NCI-H460 (cell line): Measurements from ENCODE around the gene THOC3. TPM values are rescaled to one million over a fixed set of nuclear protein-coding genes. Genes with fewer than 3 reads are reported as not detected.
"Not testable (repeated sequence)": the region's sequence is repeated elsewhere in the genome, so short reads cannot be mapped to it uniquely, and the experiment has no call there.

Experiments
- DNase-seq: peaks from one replicate; pipeline ENCODE4 v3.0.0-alpha.2; 2016; ENCODE audit warnings: low read depth; ENCODE audit errors: extremely low read depth
- polyA plus RNA-seq: library from polyadenylated mRNA; depleted of rRNA; stranded (reverse); fragments of >200 nt; gene quantifications from 2 replicates; pipeline ENCODE4 v1.2.3, GENCODE V29; 2014; cell fraction: nucleus; rRNA removed
- total RNA-seq: library from RNA; depleted of rRNA; stranded (reverse); fragments of >200 nt; shearing (Covaris generic); gene quantifications from 2 replicates; pipeline ENCODE4 v1.2.3, GENCODE V29; 2014; rRNA removed

The THOC3 gene, protein sequence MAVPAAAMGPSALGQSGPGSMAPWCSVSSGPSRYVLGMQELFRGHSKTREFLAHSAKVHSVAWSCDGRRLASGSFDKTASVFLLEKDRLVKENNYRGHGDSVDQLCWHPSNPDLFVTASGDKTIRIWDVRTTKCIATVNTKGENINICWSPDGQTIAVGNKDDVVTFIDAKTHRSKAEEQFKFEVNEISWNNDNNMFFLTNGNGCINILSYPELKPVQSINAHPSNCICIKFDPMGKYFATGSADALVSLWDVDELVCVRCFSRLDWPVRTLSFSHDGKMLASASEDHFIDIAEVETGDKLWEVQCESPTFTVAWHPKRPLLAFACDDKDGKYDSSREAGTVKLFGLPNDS
- 39.3 and 40.5 TPM in 2 replicates for total RNA-seq
- 99.6 and 114 TPM in 2 replicates for polyA plus RNA-seq

DNA sequence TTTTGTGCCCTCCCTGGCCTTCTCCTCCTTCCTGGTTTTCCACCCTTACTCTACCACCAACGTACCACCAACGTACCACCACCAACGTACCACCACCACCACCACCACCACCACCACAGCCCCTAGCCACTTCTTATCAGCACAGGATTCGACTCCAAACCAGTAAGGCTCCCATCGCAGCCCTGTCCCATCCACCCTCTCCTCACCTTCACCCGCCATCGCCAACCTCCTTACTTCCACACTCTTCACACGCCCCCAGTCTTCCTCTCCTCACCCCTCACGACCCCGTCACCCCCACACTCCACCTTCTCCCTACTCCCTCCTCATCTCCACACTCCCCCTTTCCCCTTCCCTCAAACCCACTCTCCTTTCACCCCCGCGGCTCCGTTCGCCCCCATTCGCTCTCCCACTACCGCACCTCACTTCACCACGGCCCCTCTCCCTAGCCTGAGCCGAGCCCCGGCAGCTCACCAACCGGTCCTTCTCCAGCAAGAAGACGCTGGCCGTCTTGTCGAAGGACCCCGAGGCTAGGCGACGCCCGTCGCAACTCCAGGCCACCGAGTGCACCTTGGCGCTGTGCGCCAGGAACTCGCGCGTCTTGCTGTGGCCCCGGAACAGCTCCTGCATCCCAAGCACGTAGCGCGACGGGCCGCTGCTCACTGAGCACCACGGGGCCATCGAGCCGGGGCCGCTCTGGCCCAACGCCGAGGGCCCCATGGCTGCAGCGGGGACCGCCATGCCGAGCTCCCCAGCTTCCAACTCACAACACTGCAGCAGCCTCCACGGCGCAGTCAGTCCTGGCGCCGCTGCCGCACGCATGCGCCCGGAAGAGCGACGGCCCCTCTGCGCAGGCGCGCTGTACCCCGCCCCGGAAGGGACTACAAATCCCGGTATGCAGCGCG is at the start of gene THOC3:
TSS of gene THOC3 (minus strand) at position 845 of the 902 bp plus-strand sequence. CDS start at position 738, 107 bp downstream.
- peak; percentile 77 for DNase-seq

DNA sequence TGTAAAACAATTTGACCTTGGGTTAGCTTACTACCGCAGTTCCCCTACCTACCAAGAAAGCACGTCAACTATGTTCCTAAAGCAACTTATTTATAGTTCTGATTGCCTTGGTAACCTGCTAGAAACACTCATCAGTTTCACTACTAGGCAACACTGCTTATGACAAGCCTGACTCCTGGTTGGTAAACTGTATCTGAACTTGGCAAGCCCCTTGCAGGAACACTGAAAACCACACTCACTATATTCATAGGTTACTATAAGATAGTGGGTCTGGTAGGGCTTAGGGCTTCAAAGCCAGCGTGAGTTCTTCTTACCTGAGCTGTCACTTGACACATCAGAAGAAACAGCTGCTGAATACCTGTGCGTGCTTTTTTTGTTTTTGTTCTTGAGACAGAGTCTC is 49.2 kb upstream of the THOC3 start:
- not testable (repeated sequence) for DNase-seq

DNA sequence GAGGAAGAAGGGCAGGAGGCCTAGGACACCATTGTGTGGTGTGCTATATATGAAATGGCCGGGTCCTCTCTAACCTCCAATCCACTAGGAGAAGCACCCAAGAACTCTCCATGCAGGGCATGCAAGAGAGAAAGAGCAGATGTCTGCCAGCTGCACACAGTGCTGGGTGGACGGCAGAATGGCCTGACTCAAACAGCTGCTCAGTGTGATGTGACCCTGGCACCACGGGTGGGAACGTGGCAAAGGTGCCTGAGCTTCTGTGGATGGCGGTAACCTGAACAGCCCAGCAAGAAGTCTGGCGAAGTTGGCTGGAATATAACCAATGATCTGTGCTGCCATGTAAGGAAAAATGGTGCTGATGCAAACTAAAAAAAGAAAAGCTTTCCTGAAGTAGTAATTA is 46.2 kb upstream of the THOC3 start:
- DNase-seq: not testable (repeated sequence)

DNA sequence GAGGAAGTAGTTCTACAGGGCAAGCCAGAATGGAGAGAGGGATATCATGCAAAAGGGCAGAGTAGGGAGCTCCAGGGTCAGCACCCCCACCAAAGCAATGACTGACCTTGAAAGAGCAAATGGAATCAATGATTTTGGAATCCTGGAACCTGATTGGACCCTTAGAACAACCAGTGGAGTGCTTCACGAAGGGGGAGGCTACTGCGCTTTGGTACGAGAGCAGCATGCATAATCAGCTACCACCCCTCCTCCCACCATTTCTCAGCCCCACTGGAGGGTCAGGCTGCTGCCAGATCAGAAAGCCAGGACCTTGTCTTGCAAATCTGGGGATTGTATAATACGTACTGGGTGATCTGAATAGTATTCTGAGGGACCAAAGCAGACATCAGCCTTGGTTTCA is 43.0 kb upstream of the THOC3 start:
- DNase-seq: not testable (repeated sequence)

DNA sequence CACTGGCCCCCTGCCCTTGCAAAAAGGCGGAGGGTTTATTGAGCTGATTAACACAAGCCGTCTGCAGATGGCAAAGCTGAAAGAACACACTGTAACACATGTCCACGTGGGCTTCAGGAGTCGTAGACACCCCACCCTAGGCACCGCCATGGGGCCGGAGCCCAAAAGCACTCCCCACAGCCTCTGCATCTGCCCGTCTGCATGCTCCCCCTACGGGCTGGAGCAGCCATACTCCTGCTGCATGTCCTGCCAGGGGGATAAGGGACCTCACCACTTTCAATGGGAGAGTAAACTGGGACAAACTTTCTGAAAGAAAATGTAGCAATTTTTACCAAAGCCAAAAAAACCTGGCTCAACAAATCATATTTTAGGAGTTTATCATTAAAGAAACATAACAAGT is 42.1 kb upstream of the THOC3 start:
- DNase-seq: not testable (repeated sequence)

DNA sequence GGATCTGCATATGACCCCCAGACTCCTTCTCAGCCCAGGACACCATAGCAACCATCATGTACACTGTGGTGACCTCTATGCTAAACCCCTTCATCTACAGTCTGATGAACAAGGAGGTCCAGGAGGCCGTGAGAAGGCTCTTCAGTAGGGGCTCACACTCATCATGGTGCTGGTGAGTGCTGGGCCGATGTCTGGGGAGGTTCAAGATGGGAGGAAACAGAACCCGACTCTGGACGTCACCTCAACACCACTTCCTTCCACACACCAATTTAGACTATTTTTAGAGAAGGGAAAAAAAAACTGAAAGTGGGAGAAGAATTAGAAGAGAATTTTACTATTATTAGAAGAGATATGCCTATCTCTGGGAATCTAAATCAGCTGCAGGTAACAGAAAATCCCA is 39.1 kb upstream of the THOC3 start:
- not testable (repeated sequence) for DNase-seq

DNA sequence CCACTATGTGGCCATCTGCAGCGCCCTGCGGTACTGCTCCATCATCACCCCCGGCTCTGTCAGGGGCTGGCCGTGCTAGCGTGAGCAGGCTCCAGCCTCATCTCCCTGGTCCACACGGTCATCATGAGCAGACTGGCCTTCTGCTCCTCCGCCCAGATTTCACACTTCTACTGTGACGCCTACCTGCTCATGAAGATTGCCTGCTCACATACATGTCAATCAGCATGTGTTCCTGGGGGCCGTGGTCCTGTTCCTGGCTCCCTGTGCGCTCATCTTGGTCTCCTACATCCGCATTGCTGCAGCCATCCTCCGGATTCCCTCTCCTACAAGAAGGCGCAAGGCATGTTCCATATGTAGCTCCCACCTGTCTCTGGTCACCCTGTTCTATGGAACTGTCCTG is 38.7 kb upstream of the THOC3 start:
- DNase-seq: not testable (repeated sequence)

DNA sequence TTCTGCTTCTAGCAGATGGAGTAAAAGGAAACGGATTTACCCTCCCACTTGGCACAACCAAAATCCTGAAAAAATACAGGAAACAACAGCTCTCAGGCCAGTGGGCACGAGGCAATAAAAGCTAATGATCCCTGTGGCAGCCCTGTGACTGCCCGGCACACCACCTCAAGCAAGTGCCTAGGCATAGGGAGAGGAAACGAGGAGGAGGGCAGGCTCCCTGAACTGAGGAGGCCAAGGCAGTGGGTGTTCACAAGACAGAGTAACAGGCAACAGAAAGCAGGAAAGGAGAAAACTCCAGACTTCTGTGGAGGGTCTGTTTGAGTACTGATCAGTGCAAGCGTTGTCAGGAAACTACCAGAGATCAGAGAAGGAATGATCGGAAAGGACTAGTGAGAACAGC is 29.9 kb upstream of the THOC3 start:
- not testable (repeated sequence) for DNase-seq

DNA sequence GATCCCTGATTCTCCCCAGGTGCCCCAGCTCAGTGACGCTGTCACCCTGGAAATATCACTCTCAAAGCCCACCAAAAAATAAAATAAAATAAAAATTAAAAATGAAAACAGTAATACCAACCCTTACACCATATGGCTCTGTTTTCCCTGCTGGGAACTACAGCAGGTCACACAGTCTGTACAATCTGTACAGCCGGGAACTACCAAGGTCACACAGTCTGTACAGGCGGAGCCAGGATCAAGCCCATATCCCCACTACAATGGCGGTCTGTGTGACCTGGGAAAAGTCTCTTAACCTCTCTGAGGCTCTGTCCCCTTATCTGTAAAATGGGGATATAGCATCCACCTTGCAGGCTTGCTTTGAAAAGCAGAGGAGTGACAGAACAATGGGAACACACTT is 29.4 kb upstream of the THOC3 start:
- DNase-seq: not testable (repeated sequence)

DNA sequence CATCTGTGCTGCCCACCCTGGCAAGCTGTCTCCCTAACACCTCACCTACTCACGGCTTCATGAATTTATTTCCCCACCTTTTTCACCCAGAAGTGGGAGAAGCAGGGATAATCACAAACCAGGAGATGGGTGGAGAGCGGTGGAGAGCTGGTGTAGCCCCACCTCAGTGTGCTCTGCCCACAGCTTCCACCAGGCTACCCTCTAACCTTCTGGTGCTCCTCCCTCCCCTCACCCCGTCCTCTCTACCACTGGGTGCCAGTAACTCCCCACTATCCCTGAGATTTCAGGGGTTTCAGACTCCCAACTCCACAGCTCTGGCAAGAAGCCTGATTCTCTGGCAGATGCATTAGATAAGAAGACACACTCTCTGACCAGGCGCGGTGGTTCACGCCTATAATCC is 28.7 kb upstream of the THOC3 start:
- not testable (repeated sequence) for DNase-seq

DNA sequence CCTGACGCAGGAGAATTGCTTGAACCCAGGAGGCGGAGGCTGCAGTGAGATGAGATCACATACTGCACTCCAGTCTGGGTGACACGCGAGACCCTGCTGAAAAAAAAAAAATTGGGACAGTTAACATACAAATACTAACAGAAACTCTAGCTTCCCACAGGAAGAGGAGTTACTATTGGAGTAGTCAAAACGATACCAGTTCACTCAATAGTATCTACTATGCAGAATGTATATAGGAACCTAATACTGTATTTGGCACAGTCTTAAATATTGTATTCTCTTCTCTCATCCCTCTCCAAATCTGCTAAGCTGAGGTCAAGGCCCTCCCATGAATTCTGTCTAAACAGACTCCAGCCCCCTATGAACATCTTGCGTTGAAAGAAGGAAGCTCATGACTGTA is 27.4 kb upstream of the THOC3 start:
- not testable (repeated sequence) for DNase-seq

DNA sequence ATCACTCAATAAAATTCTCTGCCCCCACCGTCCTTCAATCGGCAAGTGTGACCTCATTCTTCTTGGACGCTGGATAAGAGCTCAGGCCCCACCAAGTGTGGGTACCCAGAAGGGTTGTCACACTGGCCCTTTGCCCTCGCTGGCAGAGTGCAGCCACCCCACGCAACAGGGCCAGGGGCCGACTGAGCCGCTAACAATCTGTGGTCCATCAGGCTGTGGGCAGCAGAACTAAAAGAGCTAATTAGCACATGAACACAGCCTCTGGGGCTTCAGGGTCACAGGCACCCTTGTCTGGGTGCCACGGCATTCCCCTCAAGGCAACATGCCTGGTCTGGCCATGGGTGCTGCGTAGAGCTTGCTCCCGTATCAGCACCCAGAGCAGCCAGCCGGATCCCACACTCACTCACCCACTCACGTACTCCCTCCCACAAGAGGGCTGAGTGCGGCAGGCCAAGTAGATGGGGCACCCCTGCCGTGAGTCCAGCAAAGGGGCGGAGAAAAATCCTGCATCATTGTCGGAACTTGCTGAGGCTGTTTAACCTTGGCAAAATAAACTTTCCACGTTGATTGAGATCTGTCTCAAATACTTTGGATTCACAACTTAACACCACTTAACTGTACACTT is 11.4 kb upstream of the THOC3 start:
- DNase-seq: not testable (repeated sequence)

DNA sequence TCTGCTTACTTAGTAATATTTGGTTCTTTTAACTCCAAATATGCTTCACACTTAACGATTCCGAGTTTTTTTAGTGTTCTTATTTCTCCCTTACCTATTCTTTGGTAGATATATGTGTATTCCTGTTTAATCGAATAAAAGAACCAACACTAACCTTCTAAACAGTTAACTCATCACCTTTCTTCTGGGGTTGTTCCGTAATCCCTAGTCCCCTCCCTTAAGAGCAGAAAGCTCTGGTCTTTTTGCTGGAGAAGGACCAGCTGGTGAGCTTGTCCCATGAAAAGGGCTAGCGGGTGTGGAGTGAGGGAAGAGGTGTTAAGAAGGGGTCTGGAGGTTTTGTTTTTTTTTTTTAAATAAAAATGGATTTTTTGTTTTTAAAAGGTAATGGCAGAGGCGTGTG is 266 bp upstream of the THOC3 start:
- not testable (repeated sequence) for DNase-seq

DNA sequence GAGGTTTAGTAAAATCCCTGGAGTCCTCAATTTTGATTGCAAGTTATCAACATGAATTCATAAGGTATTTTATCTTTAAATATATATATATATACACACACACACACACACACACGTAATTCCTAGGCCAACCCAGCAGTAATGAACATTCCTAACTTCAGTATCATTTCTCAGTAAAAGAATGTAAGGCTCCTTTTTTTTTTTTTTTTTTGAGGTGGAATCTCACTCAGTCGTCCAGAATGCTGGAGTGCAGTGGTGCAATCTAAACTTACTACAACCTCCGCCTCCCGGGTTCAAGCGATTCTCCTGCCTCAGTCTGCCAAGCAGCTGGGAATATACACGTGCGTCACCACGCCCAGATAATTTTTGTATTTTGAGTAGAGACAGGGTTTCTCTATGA is 5.8 kb downstream of the THOC3 start:
- not testable (repeated sequence) for DNase-seq

DNA sequence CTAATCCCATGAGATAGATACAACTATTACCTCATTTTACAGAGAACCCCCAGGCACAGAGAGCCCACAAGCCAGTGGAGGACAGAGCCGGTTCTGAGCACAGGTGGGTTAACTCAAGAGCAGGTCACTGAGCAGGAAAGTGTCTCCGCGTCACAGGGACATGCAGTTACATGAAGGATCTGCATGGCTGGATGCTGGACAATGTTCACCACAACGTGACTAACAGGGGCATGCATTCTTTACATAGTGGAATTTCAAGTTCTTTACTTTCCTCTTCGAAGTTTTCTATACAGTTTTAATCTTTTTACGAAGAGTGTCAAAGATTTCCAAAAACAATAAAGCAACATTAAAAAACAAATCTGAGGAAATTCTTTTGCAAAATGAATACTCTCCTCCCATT is 7.9 kb downstream of the THOC3 start:
- DNase-seq: not testable (repeated sequence)

DNA sequence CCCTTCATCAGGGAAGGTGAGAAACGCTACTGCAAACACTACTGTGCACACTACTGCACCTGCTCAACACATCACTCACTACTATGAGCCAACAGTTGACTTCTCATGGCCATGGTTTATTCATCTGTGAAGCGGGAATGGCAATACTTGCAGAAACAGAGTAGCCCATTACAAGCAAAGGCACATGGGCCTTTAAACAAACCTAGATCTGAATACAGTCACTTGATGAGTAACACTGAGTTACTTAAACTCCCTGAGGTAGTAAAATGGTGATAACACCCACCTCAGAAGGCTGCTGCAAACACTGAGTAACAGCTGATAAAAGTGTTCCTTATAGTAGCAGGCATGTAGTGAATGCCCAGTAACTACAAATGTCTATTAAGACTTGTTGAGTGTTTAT is 9.6 kb downstream of the THOC3 start:
- DNase-seq: not testable (repeated sequence)

DNA sequence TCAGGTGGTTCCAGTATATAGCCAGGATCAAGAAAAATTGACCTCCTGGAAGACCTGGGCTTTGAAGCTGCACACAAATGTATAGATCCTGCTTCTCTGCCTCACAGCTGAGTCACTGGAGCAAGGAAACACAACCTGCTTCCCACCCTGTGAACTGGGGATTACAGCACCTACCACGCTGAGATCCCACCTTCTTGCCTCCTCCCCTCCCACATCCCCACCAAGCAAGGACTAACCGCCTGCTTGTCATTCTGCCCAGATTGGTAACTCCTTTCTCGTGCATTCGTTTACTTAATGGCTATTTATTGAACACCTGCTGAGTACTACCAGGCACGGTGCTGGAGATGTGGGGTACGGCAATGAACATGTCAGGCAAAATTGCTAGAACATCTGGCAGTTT is 14.0 kb downstream of the THOC3 start:
- DNase-seq: not testable (repeated sequence)

DNA sequence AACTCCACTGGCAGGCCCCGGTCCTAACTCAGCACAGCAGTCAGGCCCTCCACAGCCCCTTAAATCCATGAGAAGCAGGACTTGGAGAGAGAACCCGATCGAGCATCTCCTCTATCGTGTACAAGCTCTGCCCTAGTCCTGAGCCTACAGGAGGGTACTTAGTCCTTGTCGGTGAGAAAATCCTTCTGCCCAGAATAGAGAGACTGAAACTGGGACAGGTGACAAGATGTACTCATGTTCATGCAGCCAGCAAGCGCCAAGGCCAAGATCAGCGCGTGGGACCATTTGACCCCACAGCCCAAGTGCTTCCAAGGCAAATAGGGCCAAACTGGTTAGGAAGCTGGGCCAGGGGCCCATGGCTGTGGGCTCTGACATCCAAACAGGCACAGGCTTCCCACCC is 15.3 kb downstream of the THOC3 start:
- DNase-seq: not testable (repeated sequence)

DNA sequence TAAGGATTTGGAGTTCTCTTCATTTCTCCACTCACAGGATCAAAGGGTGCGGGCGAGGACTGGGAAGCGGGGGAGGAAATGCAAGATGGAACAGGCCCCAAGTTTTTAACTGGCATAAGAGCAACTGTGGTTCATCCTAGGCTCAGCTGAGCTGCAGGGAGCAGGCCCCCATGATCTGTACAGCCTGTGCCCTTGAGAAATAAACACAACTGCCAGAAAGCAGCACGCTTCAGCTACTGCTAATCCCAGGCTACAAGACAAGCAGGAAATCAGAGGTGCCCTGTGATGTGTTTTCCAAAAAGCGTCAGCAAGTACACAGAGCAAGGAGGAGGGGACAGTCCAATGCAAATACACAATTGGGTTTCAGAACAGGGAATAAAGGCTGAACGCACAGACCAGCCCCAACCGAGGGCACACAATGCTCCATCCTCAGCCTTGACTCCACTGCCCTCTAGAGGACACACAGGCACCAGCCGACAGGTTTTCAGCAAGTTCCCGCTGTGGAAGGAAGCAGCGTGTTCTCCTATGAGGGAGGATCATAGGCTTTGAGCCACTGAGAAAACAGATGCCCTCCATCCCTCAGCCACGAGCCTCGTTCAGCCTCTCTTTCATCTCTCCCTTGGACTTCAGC is 16.7 kb downstream of the THOC3 start:
- not testable (repeated sequence) for DNase-seq

DNA sequence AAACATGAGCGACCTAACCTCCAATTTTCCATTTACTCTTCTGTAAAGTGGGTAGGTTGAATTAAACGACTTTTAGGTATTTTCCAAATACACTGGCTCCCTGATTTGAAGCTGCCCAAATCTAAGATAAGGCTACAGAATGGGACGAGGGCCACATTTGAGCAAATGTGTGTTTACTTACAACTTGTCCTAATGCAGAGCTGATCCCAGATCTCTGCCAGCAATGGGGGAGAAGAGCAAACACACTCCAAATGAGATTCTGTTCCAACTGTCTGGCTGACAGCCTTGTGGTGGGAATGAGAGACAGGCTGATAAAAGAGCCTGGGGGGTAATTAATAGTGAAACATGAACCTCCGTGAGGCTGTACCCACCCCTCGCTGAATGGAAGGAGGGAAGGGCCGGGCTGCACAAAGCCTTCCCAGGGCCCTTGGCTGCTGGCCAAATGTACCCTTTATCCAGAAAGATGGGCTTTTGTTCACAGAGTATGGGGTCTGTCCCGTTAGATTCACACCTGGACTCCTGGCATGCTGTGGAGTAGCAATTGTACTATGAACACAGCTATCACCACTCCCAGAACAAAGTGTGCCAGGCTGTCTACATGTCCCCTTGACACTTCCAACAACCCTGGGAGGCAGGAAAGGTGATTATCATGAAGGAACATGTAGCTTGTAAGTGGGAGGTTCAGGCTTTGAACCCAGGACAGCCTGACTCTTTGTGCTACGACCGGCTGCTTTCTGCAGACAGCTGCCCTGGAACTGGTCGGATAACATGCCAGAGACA is 19.6 kb downstream of the THOC3 start:
- DNase-seq: not testable (repeated sequence)
